HL-60 (cell line): ENCODE results near the gene GABARAP.

Experiments used
- CTCF ChIP-seq: IDR thresholded peaks from one replicate; pipeline ENCODE4 v1.5.1; 2011; ENCODE audit warnings: low read length, control low read depth, inconsistent platforms; ENCODE audit not compliant: insufficient read depth
- POLR2AphosphoS5 ChIP-seq: IDR thresholded peaks from 2 replicates; pipeline ENCODE4 v1.6.1; 2012; ENCODE audit warnings: low read depth
- REST ChIP-seq: IDR thresholded peaks from 2 replicates; pipeline ENCODE4 v1.6.1; 2012; ENCODE audit warnings: low read depth; ENCODE audit not compliant: insufficient replicate concordance

- TF ChIP-seq CTCF (no peak), POLR2AphosphoS5 (no peak), REST (no peak)
Measured at GRCh38 chr17:7228920-7229319, 13.3 kb downstream of the GABARAP start.
